SJCRH30 (cell line): ENCODE data around the gene TRNAU1AP. TPM values are rescaled to one million over a fixed set of nuclear protein-coding genes. Genes with fewer than 3 reads are reported as not detected.
"Not testable (repeated sequence)": the region's sequence is repeated elsewhere in the genome, so short reads cannot be mapped to it uniquely, and the experiment has no call there.

ENCODE experiments used
- DNase-seq, 2 experiments: peaks; one replicate each; pipeline ENCODE4 v3.0.0-alpha.2; 2015 to 2020
- H3K27ac ChIP-seq: fragments of 250-450 bp; sonication (Bioruptor Pico); 2 replicates; pipeline ENCODE4 v1.5.1; 2020; ENCODE audit warnings: mild to moderate bottlenecking, moderate library complexity
- H3K27me3 ChIP-seq: fragments of 250-450 bp; sonication (Bioruptor Pico); 2 replicates; pipeline ENCODE4 v1.5.1; 2020; ENCODE audit warnings: mild to moderate bottlenecking, moderate library complexity
- H3K36me3 ChIP-seq: fragments of 250-450 bp; sonication (Bioruptor Pico); 2 replicates; pipeline ENCODE4 v1.5.1; 2020; ENCODE audit warnings: mild to moderate bottlenecking, moderate library complexity
- H3K4me1 ChIP-seq: fragments of 250-450 bp; sonication (Bioruptor Pico); 2 replicates; pipeline ENCODE4 v1.5.1; 2020; ENCODE audit warnings: mild to moderate bottlenecking, moderate library complexity
- H3K4me3 ChIP-seq: fragments of 250-450 bp; sonication (Bioruptor Pico); 2 replicates; pipeline ENCODE4 v1.5.1; 2020; ENCODE audit warnings: mild to moderate bottlenecking, moderate library complexity
- H3K9me3 ChIP-seq: fragments of 250-450 bp; sonication (Bioruptor Pico); replicated peaks from 2 replicates; pipeline ENCODE4 v1.5.1; 2020; ENCODE audit warnings: mild to moderate bottlenecking, moderate library complexity
- total RNA-seq: library from RNA; depleted of rRNA; stranded (reverse); fragments of >200 nt; shearing (Covaris generic); gene quantifications from 2 replicates; pipeline ENCODE4 v1.2.3, GENCODE V29; 2014

The TRNAU1AP gene
- total RNA-seq, 1 experiment from 2014 or later = 24.7 TPM

DNA sequence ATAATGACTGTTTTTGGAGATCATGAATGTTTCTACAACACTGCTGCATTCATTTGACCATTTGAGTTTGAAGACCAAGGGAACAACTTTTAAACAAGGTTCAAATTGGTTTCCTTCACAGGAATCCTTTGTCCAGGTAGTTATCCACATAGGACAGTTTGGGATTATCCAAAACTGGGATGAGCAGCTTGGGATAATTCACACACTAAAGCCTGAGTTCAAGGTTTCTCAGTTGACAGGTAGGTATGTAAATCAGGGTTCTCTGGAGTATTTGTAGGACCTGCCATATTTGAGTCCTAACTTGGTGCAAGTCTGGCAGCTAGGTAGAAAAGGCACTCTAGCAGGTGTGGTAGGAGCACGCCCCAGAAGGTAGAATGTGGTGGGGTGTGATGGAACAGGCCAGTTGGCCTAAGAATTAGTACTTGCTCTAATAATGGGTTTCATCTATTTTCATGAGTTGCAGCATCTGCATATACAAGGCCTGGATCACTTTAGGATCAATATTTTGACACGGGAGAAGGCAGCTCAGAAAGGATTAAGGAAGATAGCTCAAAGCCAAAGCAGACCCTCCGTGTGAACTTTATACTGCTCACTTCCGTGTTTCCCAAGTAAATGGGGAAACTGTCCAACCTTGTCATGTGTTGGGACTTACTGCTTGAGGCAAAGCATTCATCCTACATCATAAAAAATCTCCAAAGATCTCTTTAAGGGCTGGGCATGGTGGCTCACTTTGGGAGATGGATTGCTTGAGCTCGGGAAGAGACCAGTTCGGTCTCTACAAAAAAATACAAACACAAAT, 25.1 kb downstream of the TRNAU1AP start:
- Histone ChIP-seq H3K9me3 (no peaks in the 10 kb centered on the region), H3K27me3 (no peaks in the 10 kb centered on the region), H3K27ac (no peak overlapping the region), H3K36me3 (peaks cover 53% of the 10 kb centered on the region), H3K4me3 (no peak overlapping the region), H3K4me1 (peaks cover 6% of the 10 kb centered on the region)
- DNase-seq = no peak

GRCh38 chr1:28578696-28579218, 25.9 kb downstream of the TRNAU1AP start:
- Histone ChIP-seq H3K4me3 (no peak overlapping the region), H3K27me3 (no peaks in the 10 kb centered on the region), H3K27ac (no peak overlapping the region), H3K4me1 (peaks cover 6% of the 10 kb centered on the region), H3K36me3 (peaks cover 47% of the 10 kb centered on the region), H3K9me3 (no peaks in the 10 kb centered on the region)
- no peak for DNase-seq

GRCh38 chr1:28579401-28579800, 26.5 kb downstream of the TRNAU1AP start:
- Histone ChIP-seq H3K36me3 (peaks cover 43% of the 10 kb centered on the region), H3K4me1 (peaks cover 6% of the 10 kb centered on the region), H3K27ac (no peak overlapping the region), H3K9me3 (no peaks in the 10 kb centered on the region), H3K4me3 (peak overlapping the region; percentile 6; the same call in 1 of the 2 replicates), H3K27me3 (no peaks in the 10 kb centered on the region)
- no peak for DNase-seq

- Histone ChIP-seq H3K27ac (peak overlapping the region; percentile 69), H3K27me3 (no peaks in the 10 kb centered on the region), H3K36me3 (peaks cover 43% of the 10 kb centered on the region), H3K9me3 (no peaks in the 10 kb centered on the region), H3K4me1 (peaks cover 6% of the 10 kb centered on the region), H3K4me3 (peak overlapping the region; percentile 93)
- DNase-seq = peak in 1 of 2 experiments; percentile 58
These were observed 28.0 kb downstream of the TRNAU1AP start for GRCh38 chr1:28580722-28581530.

- Histone ChIP-seq H3K9me3 (no peaks in the 10 kb centered on the region), H3K27me3 (no peaks in the 10 kb centered on the region), H3K27ac (peak overlapping the region; percentile 69), H3K4me1 (peaks cover 6% of the 10 kb centered on the region), H3K4me3 (peak overlapping the region; percentile 93), H3K36me3 (peaks cover 43% of the 10 kb centered on the region)
- DNase-seq = peak; percentile 97 to 98
These were observed 28.8 kb downstream of the TRNAU1AP start for GRCh38 chr1:28581531-28582247.

GRCh38 chr1:28582248-28582615, 29.3 kb downstream of the TRNAU1AP start:
- Histone ChIP-seq H3K27me3 (no peaks in the 10 kb centered on the region), H3K27ac (peak overlapping the region; percentile 69), H3K4me1 (peaks cover 6% of the 10 kb centered on the region), H3K36me3 (peaks cover 39% of the 10 kb centered on the region), H3K9me3 (no peaks in the 10 kb centered on the region), H3K4me3 (peak overlapping the region; percentile 93)
- peak in 1 of 2 experiments; percentile 32 for DNase-seq

GRCh38 chr1:28586585-28587391, 33.9 kb downstream of the TRNAU1AP start:
- not testable (repeated sequence) for H3K27me3 ChIP-seq, H3K27ac ChIP-seq, H3K4me3 ChIP-seq, H3K9me3 ChIP-seq, DNase-seq, H3K36me3 ChIP-seq, H3K4me1 ChIP-seq

DNA sequence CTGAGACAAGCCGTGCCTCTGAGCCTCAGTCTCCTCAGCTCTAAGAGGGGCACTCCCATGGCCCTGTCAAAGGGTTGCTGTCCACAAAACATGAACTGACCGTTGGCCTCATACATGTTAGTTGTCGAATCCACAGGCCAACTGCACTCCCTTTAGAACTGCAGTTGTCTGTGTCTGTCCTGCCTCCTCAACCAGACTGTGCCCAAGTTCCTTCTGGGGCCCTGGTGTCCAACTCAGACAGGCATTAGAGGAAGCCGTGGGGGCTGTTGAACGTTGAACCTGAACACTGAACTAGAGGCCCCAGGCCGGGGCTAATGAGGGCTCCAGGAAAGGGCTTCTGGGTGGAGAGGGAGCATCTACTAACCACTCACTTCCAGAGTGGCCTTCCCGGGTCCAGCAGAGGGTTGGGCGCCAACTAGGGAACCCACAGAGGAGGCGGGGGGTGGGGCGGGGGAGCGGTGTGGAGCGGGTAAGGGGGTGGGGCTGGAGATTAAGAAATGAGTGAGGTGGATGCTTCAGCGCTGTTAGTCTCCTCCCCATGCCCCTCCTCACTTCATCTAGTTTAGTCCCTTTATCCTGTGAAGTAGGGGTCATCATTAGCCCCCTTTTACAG, 38.9 kb downstream of the TRNAU1AP start, which contains the start of gene RAB42:
Gene RAB42, plus strand, starts transcription at position 558 of the 613 bp plus-strand sequence. CDS start 247 bp downstream, outside the sequence.
- no peak for DNase-seq
- Histone ChIP-seq H3K4me1 (peaks cover 16% of the 10 kb centered on the region), H3K36me3 (no peaks in the 10 kb centered on the region), H3K27me3 (no peaks in the 10 kb centered on the region), H3K9me3 (no peaks in the 10 kb centered on the region), H3K27ac (no peak within 1 kb of the TSS), H3K4me3 (no peak within 1 kb of the TSS)

GRCh38 chr1:28592321-28593071, 39.6 kb downstream of the TRNAU1AP start:
- Histone ChIP-seq H3K4me1 (peaks cover 16% of the 10 kb centered on the region), H3K27me3 (no peaks in the 10 kb centered on the region), H3K36me3 (no peaks in the 10 kb centered on the region), H3K9me3 (no peaks in the 10 kb centered on the region), H3K27ac (no peak overlapping the region), H3K4me3 (no peak overlapping the region)
- no peak for DNase-seq

- H3K4me1 ChIP-seq = peaks cover 16% of the 10 kb centered on the region
- not testable (repeated sequence) for H3K9me3 ChIP-seq, H3K27me3 ChIP-seq, H3K4me3 ChIP-seq, DNase-seq, H3K27ac ChIP-seq, H3K36me3 ChIP-seq
These were observed 41.1 kb downstream of the TRNAU1AP start for GRCh38 chr1:28593988-28594356.

- not testable (repeated sequence) for H3K9me3 ChIP-seq, H3K4me3 ChIP-seq, H3K36me3 ChIP-seq, H3K27ac ChIP-seq, H3K27me3 ChIP-seq
- H3K4me1 ChIP-seq = peaks cover 16% of the 10 kb centered on the region
- peak; percentile 81 to 86 for DNase-seq
These were observed 42.0 kb downstream of the TRNAU1AP start for GRCh38 chr1:28594686-28595411.

DNA sequence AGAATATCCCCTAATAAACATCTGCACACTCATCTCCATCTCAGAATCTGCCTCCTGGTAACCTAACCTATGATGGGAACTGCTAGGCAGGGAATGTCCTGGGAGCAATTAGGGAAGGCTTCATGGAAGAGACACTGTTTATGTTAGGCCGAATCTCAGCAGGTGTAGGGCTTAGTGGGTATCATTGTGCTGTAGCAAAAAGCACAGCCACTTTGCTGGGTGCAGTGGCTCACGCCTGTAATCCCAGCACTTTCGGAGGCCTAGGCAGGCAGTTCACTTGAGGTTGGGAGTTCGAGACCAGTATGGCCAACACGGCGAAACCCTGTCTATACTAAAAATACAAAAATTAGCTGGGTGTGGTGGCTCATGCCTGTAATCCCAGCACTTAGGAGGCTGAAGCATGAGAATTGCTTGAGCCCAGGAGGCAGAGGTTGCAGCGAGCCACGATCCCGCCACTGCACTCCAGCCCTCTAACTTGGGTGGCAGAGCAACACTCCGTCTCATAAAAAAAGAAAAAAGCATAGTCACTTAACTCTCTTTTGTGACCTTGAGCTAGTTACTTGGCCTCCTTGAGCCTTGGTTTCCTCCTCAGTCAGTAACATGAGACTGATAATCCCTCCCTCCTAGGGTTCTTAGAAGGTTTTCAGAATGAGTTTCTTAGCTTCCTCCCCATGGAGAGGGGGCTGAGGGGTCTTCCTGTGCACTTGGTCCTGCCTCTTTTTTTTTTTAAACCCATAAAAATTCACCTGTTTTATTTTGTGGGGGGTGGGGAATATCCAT, 42.7 kb downstream of the TRNAU1AP start:
- no peaks in the 10 kb centered on the region for H3K36me3 ChIP-seq
- DNase-seq = peak; percentile 24 to 61
- H3K4me1 ChIP-seq = peaks cover 11% of the 10 kb centered on the region
- H3K27me3 ChIP-seq = no peaks in the 10 kb centered on the region
- H3K9me3 ChIP-seq = no peaks in the 10 kb centered on the region
- H3K4me3 ChIP-seq = no peak overlapping the region
- H3K27ac ChIP-seq = no peak overlapping the region
